ENCODE measurements around the gene MAP3K2.
"Not testable (repeated sequence)": the region's sequence is repeated elsewhere in the genome, so short reads cannot be mapped to it uniquely, and the experiment has no call there.

The MAP3K2 gene

DNA sequence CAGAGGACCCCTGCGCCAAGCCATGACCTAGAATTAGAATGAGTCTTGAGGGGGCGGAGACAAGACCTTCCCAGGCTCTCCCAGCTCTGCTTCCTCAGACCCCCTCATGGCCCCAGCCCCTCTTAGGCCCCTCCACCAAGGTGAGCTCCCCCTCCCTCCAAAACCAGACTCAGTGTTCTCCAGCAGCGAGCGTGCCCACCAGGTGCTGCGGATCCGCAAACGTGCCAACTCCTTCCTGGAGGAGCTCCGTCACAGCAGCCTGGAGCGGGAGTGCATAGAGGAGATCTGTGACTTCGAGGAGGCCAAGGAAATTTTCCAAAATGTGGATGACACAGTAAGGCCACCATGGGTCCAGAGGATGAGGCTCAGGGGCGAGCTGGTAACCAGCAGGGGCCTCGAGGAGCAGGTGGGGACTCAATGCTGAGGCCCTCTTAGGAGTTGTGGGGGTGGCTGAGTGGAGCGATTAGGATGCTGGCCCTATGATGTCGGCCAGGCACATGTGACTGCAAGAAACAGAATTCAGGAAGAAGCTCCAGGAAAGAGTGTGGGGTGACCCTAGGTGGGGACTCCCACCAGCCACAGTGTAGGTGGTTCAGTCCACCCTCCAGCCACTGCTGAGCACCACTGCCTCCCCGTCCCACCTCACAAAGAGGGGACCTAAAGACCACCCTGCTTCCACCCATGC, 33.5 kb upstream of the MAP3K2 start:
- no peak for DNase-seq

DNA sequence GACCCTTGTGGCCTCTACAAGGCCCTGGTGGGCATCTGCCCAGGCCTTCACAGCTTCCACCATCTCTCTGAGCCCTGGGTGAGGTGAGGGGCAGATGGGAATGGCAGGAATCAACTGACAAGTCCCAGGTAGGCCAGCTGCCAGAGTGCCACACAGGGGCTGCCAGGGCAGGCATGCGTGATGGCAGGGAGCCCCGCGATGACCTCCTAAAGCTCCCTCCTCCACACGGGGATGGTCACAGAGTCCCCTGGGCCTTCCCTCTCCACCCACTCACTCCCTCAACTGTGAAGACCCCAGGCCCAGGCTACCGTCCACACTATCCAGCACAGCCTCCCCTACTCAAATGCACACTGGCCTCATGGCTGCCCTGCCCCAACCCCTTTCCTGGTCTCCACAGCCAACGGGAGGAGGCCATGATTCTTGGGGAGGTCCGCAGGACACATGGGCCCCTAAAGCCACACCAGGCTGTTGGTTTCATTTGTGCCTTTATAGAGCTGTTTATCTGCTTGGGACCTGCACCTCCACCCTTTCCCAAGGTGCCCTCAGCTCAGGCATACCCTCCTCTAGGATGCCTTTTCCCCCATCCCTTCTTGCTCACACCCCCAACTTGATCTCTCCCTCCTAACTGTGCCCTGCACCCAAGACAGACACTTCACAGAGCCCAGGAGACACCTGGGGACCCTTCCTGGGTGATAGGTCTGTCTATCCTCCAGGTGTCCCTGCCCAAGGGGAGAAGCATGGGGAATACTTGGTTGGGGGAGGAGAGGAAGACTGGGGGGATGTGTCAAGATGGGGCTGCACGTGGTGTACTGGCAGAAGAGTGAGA, 32.5 kb upstream of the MAP3K2 start:
- DNase-seq, result no peak

DNA sequence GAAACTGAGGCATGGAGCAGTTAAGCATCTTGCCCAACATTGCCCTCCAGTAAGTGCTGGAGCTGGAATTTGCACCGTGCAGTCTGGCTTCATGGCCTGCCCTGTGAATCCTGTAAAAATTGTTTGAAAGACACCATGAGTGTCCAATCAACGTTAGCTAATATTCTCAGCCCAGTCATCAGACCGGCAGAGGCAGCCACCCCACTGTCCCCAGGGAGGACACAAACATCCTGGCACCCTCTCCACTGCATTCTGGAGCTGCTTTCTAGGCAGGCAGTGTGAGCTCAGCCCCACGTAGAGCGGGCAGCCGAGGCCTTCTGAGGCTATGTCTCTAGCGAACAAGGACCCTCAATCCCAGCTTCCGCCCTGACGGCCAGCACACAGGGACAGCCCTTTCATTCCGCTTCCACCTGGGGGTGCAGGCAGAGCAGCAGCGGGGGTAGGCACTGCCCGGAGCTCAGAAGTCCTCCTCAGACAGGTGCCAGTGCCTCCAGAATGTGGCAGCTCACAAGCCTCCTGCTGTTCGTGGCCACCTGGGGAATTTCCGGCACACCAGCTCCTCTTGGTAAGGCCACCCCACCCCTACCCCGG, 31.8 kb upstream of the MAP3K2 start:
- DNase-seq, result no peak

DNA sequence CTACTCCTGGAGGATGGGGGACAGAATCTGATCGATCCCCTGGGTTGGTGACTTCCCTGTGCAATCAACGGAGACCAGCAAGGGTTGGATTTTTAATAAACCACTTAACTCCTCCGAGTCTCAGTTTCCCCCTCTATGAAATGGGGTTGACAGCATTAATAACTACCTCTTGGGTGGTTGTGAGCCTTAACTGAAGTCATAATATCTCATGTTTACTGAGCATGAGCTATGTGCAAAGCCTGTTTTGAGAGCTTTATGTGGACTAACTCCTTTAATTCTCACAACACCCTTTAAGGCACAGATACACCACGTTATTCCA, 31.3 kb upstream of the MAP3K2 start:
- DNase-seq, result no peak

DNA sequence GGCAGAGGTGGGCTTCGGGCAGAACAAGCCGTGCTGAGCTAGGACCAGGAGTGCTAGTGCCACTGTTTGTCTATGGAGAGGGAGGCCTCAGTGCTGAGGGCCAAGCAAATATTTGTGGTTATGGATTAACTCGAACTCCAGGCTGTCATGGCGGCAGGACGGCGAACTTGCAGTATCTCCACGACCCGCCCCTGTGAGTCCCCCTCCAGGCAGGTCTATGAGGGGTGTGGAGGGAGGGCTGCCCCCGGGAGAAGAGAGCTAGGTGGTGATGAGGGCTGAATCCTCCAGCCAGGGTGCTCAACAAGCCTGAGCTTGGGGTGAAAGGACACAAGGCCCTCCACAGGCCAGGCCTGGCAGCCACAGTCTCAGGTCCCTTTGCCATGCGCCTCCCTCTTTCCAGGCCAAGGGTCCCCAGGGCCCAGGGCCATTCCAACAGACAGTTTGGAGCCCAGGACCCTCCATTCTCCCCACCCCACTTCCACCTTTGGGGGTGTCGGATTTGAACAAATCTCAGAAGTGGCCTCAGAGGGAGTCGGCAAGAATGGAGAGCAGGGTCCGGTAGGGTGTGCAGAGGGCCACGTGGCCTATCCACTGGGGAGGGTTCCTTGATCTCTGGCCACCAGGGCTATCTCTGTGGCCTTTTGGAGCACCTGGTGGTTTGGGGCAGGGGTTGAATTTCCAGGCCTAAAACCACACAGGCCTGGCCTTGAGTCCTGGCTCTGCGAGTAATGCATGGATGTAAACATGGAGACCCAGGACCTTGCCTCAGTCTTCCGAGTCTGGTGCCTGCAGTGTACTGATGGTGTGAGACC, 30.7 kb upstream of the MAP3K2 start, which contains the start of gene PROC:
Gene PROC (plus strand): TSS at position 128 of the 812 bp plus-strand sequence. CDS start 1,516 bp downstream, outside the sequence.
- DNase-seq, result no peak

DNA sequence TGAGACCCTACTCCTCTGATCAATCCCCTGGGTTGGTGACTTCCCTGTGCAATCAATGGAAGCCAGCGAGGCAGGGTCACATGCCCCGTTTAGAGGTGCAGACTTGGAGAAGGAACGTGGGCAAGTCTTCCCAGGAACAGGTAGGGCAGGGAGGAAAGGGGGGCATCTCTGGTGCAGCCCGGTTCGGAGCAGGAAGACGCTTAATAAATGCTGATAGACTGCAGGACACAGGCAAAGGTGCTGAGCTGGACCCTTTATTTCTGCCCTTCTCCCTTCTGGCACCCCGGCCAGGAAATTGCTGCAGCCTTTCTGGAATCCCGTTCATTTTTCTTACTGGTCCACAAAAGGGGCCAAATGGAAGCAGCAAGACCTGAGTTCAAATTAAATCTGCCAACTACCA, 29.6 kb upstream of the MAP3K2 start:
- no peak for DNase-seq

DNA sequence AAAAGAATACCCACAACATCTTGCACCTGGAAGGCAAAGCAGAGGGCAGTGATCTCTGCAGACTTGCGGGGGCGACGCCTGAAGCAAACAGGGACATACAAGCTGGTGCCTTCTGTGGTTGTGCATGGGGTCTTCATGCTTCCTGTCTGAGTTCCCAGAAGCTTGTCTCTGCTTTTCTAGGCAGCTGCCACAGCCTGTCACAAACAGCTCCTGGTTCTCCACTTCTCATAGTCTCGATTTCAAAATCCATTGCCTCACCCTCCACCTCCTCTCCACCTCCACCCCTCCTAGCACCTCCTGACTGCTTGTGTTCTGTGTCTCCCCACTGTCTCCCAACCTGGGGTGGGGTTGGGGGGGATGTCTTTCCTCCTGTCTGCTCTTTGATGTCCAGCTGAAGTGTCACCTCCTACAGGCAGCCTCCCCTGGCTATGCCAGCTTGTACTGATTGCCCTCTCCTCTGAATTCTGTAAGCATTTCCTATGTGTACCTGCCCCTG, 28.8 kb upstream of the MAP3K2 start:
- DNase-seq, result no peak

DNA sequence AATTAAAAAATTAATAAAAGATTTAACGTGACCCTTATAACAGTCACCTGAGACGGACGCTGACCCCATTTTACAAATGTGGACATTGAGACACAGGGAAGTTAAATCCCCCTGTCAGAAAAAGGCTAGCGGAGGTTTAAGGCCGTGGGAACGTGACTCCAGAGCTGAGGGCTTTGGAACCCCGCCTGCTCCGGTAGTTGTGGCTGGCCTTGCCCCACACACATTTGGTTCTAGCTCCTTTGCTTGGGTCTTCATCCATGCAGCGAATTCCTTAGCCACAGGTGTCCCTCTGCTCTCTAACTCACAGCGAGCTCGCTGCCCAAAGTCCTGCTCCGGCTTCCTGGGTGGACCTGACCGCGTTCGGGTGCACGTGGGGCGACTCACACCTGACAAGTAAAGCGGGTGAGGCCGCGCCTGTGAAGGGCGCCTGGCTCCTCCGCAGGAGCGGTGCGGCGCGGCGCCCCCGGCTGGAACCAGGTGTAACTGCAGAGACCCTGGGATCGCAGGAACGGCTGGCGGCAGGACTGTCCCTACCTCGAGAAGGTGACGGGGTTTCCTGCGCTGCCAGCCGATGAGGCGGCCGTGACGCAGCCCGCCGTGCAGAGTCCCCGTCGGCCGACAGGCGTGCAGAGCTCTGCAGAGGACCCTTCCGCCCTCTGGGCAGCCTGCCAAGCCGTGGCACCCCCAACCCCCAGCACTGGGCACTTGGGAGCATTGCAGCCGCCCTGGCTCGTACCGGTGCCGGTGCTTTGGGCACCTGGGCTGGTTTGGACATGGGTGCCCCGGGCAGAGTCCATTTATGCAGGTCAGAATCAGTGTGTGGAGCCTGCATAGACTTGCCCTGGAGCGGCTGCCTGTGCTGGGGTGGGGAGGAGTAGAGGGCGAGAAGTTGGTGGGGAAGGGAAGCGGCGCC, 28.1 kb upstream of the MAP3K2 start:
- no peak for DNase-seq

DNA sequence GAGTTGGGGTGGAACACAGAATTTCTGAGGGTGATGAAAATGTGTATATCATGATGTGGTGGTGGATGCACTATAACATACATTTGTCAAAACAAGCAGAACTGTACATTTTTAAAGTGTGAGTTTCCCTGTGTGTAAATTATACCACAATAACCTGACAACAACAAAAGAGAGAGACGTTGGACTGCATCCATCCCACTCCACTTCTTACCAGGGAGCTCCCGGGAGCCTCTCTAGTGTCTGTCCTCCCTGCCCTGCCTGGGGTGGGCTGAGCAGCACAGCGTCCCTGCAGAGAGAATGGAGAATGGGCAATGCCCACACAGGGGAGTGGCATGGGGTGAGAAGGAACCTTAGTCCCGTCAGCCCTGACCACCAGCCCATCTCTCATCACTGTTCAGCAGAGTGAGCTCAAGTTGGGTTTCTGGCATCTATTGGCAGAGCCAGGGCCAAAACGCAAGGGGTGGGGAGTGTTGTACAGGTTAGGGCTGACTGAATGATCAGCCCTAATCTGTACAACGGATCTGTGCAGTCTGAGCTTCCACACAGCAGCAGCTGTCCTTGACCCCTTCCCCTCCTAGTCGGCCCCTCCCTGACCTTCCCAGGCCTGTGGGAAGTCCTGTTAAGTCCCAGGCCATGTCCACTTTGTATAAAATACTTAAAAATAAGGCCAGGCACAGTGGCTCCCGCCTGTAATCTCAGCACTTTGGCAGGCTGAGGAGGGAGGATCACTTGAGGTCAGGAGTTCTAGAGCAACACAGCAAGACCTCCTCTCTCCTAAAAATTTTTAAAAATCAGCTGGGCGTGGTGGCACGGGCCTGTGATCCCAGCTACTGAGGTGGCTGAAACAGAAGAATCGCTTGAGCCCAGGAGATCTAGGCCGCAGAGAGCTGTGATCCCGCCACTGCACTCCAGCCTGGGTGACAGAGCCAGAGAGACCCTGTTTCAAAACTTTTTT, 27.1 kb upstream of the MAP3K2 start:
- no peak for DNase-seq

DNA sequence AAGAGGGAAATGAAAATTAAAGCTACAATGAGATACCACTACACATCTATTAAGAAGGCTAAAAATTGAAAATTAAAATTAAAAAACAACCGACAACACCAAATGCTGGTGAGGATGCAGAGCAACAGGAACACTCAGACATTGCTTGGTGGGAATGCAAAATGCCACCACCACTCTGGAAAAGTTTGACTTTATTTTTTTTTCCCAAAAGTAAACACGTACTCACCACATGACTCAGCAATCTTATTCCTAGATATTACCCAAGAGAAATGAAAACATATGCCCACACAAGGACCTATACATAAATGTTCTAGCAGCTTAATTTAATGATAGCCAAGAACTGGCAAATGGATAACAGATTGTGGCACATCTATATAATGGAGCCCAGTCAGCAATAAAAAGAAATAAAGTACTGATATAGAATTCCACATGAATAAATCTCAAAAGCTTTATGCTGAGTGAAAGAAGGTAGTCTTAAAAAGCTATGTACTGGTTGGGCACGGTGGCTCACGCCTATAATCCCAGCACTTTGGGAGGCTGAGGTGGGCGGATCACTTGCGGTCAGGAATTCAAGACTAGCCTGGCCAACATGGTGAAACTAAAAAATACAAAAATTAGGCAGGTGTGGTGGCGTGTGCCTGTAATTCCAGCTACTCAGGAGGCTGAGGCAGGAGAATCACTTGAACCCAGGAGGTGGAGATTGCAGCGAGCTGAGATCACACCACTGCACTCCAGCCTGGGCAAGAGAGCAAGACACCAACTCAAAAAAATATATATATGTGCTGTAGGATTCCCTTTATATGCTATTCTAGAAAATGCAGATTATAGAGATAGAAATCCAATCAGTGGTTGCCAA, 26.2 kb upstream of the MAP3K2 start:
- DNase-seq, result no peak

DNA sequence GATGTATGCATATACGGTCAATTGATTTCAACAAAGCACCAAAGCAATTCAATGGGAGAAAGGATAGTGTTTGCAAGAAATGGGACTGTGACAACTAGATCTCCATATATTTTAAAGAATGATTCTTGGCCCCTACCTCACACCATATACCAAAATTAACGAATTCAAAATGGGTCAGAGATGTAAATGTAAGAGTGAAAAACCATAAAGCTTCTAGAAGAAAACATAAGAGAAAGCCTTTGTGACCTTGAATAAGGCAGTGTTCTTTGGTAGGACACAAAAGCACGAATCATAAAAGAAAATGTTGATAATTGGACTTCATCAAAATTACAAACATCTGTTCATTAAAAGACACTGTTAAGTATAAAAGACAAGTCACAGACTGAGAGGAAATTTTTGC, 25.4 kb upstream of the MAP3K2 start:
- DNase-seq, result no peak

DNA sequence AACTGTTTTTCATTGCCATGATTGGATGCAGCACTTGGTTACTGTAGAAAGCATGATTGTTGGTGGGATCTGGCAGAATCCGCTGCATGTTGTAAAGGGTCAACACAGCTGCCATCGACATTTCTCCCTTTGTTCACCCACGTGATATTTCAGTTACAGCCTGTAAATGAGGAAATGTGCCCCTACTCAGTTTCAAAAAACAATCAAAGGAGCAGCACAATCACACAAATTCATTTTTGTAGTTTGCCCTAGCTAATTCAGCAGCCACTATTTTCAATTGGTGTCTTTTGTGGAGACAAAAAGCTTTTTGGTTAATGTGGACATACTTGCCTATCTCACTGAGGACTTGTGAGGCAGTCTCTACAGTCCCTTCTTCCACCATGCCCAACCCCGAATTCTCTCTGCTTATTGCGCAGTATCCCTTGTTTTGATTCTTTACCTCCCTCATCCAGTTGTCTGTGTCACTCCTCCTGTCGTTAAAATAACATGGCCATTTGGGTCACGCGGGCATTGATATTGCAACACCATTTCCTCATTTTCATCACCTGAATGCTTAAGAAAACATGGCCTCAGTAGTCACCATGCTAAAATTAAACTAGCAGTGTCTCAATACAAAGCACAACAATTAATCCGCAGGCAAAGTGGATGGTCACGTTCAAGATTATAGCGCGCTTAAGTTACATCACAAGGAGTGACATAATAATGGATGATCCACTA, 24.0 kb upstream of the MAP3K2 start:
- no peak for DNase-seq

DNA sequence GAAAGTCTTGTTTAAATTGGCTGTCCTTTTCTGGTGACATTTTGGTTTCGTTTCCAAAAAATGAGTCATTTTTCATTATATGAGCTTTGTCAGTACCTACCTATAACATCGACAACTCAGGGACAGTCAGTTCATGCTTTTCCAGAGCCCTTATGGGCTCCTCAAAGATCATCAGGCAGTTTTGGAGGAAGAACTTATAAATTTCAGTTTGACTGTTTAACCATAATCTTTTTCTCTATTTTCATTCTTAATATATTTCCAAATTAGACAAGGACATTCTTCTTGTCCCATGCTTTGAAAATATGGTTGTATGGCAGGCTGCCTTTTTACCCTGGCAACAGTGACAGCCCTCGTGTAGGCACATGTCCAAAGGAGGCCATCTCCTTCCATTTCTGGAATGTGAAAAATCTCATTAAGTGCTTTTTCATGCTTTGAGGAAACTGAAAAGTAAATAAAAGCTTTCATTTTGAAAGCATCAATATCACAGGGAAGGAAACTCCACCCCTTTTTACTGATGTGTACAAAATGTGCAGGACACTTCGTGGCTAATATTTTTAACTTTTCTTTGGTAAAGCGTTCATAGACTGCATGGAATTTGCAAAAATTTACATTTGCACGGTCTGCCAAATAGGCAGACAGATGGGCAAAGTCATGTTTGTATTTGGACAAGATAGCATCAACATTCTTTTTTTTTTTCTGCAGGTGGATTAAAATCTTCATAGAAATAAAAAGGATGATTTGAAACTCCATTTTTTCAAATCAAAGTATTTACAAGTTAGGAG, 23.3 kb upstream of the MAP3K2 start:
- DNase-seq, result no peak

DNA sequence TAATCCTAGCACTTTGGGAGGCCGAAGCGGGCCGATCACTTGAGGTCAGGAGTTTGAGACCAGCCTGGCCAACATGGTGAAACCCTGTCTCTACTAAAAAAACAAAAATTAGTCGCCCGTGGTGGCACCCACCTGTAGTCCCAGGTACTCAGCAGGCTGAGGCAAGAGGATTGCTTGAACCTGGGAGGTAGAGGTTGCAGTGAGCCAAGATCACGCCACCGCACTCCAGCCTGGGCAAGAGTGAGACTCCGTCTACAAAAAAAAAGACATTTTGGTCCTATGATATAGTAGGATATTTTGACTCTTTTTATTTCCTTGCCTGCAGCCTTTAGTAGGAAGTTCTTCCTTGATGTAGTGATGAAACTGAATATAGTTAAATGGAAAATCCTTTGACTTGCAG, 21.9 kb upstream of the MAP3K2 start:
- not testable (repeated sequence) for DNase-seq

DNA sequence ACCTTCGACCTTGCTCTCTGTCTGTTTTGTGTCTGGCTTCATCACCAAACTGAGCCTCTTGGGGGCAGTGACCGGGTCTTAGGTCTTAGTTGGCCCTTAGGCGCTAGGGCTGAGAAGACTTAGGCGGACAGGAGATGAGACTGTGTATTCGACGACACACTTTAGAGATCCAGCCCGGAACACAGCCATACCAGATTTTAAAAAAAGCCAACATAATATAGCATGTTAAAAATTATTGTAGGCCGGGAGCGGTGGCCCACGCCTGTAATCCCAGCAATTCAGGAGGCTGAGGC, 21.0 kb upstream of the MAP3K2 start:
- no peak for DNase-seq

DNA sequence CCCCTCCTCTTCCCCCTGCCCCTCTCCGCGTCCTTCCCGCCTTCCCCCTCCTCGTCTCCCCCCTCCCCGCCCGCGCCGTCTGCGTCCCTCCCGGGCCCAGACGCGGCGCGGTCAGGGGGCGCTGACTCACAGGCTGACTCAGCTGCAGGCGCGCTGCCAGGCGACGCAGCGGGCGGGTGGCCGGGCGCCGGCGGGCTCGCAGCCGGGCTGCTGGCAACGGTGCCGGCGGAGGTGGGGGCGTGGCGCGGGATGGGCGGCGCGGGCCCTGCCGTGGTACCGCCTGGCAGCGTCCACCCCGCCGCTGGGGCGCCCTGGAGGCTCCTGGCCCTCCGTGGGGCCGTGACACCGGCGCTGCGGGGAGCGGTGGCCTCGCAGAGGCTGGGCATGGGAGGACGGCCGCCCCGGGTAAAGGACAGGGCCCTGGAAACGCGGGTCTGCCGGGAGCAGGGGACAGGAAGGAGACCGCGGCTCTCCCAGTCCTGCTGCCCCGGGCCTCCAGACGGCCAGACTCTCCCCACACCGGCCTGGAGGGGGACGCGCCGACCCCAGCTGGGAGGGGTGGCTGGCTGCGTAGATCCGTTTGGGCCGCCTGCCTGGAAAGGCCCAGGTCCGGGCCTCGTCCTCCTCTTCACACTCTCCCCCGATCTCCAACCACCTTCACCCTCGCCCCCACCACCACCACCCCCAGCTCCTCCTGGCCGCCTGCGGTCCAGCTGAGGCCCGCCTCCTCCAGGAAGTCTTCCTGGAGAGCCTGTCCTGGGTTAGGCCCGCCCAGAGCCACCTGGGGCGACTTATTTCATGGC, 20.4 kb upstream of the MAP3K2 start:
- DNase-seq, result no peak

DNA sequence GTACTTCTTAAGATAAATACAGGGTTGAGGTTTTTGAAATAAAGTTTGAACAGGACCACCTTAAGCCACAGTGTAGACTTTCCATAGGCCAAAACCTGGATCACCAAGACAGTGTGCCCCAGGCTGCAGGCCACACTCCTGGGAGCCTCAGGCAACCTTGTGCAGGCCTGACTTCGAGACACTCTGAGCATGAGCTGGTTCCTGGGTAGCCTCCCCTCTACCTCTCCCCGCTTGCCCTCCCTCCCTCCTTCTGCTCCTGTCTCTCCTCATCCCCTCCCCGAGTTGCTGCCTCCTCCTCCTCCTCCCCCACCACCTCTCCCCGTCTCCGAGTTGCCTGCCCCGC, 19.9 kb upstream of the MAP3K2 start:
- no peak for DNase-seq

DNA sequence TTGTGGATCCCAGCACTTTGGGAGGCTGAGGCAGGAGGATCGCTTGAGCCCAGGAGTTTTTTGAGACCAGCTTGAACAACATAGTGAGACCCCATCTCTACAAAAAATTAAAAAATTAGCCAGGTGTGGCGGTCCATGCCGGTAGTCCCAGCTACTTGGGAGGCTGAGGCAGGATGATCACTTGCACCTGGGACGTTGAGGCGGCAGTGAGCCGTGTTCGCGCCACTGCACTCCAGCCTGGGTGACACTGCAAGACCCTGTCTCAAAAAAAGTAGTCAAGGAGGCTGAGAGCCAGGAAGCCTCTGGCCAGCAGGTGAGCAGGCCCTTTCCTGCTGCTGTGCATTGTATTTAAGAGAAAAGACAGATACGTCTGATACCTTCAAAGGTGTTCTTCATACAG, 19.3 kb upstream of the MAP3K2 start:
- DNase-seq, result no peak

Measured in cerebellar nuclear complex (tissue), 1 donor.